ENCODE data around the gene C2orf74. TPM values are rescaled to one million over a fixed set of nuclear protein-coding genes. Genes with fewer than 3 reads are reported as not detected.
"Not testable (repeated sequence)": the region's sequence is repeated elsewhere in the genome, so short reads cannot be mapped to it uniquely, and the experiment has no call there.

C2orf74 gene
- total RNA-seq, 1 experiment from 2014 or later, result 8.0 TPM

DNA sequence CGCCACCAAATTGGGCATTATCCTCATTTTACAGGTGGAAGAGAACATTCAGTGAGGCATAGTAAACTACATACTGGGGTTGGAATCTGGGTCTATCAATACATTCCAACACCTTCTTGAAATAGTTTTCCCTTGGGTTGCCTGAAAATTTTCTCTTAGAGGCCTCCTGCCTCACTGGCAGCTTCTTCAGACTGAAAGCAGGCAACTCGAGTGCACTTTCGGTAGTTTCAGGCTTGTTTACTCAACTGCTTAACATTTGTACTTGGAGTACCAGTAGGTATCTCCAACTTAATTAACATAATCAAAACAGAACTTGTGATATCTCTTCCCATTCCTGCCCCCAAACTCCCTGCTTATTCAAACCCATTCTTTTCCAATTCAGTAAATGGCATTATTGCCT lies 36.2 kb upstream of the C2orf74 start:
- H3K23me2 ChIP-seq (ENCODE audit: insufficient read length, low read depth, low read length, poor library complexity, severe bottlenecking), result no peaks in the 10 kb centered on the region
- H3K27ac Mint-ChIP-seq, result no peak overlapping the region
- no peak overlapping the region for H2BK120ac ChIP-seq (ENCODE audit: low read depth, low read length, poor library complexity, severe bottlenecking)
- H4K8ac ChIP-seq (replicated peaks; ENCODE audit: insufficient read length, low read depth, low read length), result no peak overlapping the region
- H2AK5ac ChIP-seq (ENCODE audit: insufficient read length, low read length), result no peak overlapping the region
- TF ChIP-seq, protein P1, sequence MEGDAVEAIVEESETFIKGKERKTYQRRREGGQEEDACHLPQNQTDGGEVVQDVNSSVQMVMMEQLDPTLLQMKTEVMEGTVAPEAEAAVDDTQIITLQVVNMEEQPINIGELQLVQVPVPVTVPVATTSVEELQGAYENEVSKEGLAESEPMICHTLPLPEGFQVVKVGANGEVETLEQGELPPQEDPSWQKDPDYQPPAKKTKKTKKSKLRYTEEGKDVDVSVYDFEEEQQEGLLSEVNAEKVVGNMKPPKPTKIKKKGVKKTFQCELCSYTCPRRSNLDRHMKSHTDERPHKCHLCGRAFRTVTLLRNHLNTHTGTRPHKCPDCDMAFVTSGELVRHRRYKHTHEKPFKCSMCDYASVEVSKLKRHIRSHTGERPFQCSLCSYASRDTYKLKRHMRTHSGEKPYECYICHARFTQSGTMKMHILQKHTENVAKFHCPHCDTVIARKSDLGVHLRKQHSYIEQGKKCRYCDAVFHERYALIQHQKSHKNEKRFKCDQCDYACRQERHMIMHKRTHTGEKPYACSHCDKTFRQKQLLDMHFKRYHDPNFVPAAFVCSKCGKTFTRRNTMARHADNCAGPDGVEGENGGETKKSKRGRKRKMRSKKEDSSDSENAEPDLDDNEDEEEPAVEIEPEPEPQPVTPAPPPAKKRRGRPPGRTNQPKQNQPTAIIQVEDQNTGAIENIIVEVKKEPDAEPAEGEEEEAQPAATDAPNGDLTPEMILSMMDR (conservative IDR thresholded peaks at IDR 0.05), result no peak
- peaks cover 14 to 15% of the 10 kb centered on the region in 2 experiments for H3K4me1 Mint-ChIP-seq
- WGBS (ENCODE audit: extremely low coverage, insufficient read length, low lambda C conversion rate), result no CpG with 5 or more reads among the region's 3 CpGs
- no peaks in the 10 kb centered on the region for H3K9me3 ChIP-seq (ENCODE audit: control insufficient read depth, low read depth, low read length)
- H3K9me3 Mint-ChIP-seq, result peaks cover 7 to 13% of the 10 kb centered on the region in 2 experiments
- H3K79me2 ChIP-seq (ENCODE audit: insufficient read depth, low read length), result no peaks in the 10 kb centered on the region
- no peak overlapping the region for H3K18ac ChIP-seq (ENCODE audit: insufficient read length, low read depth, low read length)
- no peak overlapping the region for H3T11ph ChIP-seq (ENCODE audit: low read length)
- no peak for DNase-seq
- no peak overlapping the region for H2BK12ac ChIP-seq (ENCODE audit: insufficient read length, low read depth, low read length)
- peaks cover 0 to 5% (median 0%) of the 10 kb centered on the region in 3 experiments; a peak in 2 of 7 replicates for H3K36me3 Mint-ChIP-seq (ENCODE audit: insufficient read depth in 1 of 3, low read depth in 3 of 3)
- H3K79me1 ChIP-seq (ENCODE audit: insufficient read depth, low read depth, low read length, poor library complexity, severe bottlenecking), result no peaks in the 10 kb centered on the region
- H3K4me3 Mint-ChIP-seq, result no peak overlapping the region
- no peak overlapping the region for H3K27ac ChIP-seq (ENCODE audit: insufficient read length, low read depth, low read length)
- H2BK5ac ChIP-seq (ENCODE audit: insufficient read length, low read length), result no peak overlapping the region
- no peaks in the 10 kb centered on the region for H3K27me3 ChIP-seq (ENCODE audit: insufficient read depth, low read length)
- H3K4ac ChIP-seq (ENCODE audit: low read depth, low read length), result no peak overlapping the region
- H3K14ac ChIP-seq (ENCODE audit: insufficient read depth, low read length), result no peak overlapping the region
- H4K91ac ChIP-seq (ENCODE audit: insufficient read length, low read depth, low read length), result no peak overlapping the region
- no peaks in the 10 kb centered on the region for H3K27me3 Mint-ChIP-seq (ENCODE audit: low read depth)
- H3K9ac ChIP-seq (ENCODE audit: extremely low read depth, insufficient read length, low read length), result no peak overlapping the region
- H3K56ac ChIP-seq (ENCODE audit: insufficient read length, low read depth, low read length), result no peak overlapping the region
- H2BK15ac ChIP-seq (ENCODE audit: low read depth, low read length), result no peak overlapping the region
- H3K4me1 ChIP-seq (ENCODE audit: insufficient read depth, low read length), result no peaks in the 10 kb centered on the region; the same call in 1 of the 2 replicates
- no peaks in the 10 kb centered on the region for H4K20me1 ChIP-seq (ENCODE audit: control insufficient read depth, insufficient read depth, insufficient read length)
- H4K5ac ChIP-seq (ENCODE audit: insufficient read length, low read depth, low read length), result no peak overlapping the region
- no peak overlapping the region for H2AFZ ChIP-seq (ENCODE audit: low read length)
- no peak overlapping the region for H3K23ac ChIP-seq (ENCODE audit: insufficient read length, low read depth, low read length)
- H3K4me2 ChIP-seq (ENCODE audit: insufficient read depth, insufficient read length, low read length), result no peak overlapping the region
- no peak overlapping the region for H2BK20ac ChIP-seq (ENCODE audit: low read depth, low read length, poor library complexity, severe bottlenecking)

DNA sequence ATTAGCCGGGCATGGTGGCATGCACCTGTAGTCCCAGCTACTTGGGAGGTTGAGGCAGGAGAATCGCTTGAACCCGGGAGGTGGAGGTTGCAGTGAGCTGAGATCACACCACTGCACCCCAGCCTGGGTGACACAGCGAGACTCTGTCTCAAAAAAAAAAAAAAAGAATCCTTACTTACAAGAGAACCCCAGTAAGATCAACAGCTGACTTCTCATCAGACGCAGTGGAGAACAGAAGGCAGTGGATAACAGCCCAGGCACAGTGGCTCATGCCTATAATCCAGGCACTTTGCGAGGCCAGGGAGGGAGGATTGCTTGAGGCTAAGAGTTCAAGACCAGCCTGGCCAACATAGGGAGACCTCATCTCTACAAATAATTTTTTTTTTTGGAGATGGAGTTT lies 33.9 kb upstream of the C2orf74 start:
- peaks cover 7 to 13% of the 10 kb centered on the region in 2 experiments for H3K9me3 Mint-ChIP-seq
- not testable (repeated sequence) for H2BK20ac ChIP-seq (ENCODE audit: low read depth, low read length, poor library complexity, severe bottlenecking); H3K23ac ChIP-seq (ENCODE audit: insufficient read length, low read depth, low read length); H3K4me3 Mint-ChIP-seq; H2BK5ac ChIP-seq (ENCODE audit: insufficient read length, low read length); H3K27me3 Mint-ChIP-seq (ENCODE audit: low read depth); H3K79me1 ChIP-seq (ENCODE audit: insufficient read depth, low read depth, low read length, poor library complexity, severe bottlenecking); H4K91ac ChIP-seq (ENCODE audit: insufficient read length, low read depth, low read length); H3K9me3 ChIP-seq (ENCODE audit: control insufficient read depth, low read depth, low read length); H3K27me3 ChIP-seq (ENCODE audit: insufficient read depth, low read length); H3K14ac ChIP-seq (ENCODE audit: insufficient read depth, low read length); H2BK12ac ChIP-seq (ENCODE audit: insufficient read length, low read depth, low read length); DNase-seq; H2AFZ ChIP-seq (ENCODE audit: low read length); H3K27ac ChIP-seq (ENCODE audit: insufficient read length, low read depth, low read length); H3K56ac ChIP-seq (ENCODE audit: insufficient read length, low read depth, low read length); H3K4ac ChIP-seq (ENCODE audit: low read depth, low read length); H3K4me2 ChIP-seq (ENCODE audit: insufficient read depth, insufficient read length, low read length); H2AK5ac ChIP-seq (ENCODE audit: insufficient read length, low read length); H3K18ac ChIP-seq (ENCODE audit: insufficient read length, low read depth, low read length); H4K20me1 ChIP-seq (ENCODE audit: control insufficient read depth, insufficient read depth, insufficient read length); H3K23me2 ChIP-seq (ENCODE audit: insufficient read length, low read depth, low read length, poor library complexity, severe bottlenecking); H4K5ac ChIP-seq (ENCODE audit: insufficient read length, low read depth, low read length); H3K4me1 ChIP-seq (ENCODE audit: insufficient read depth, low read length); H3K27ac Mint-ChIP-seq; H3K9ac ChIP-seq (ENCODE audit: extremely low read depth, insufficient read length, low read length); H2BK15ac ChIP-seq (ENCODE audit: low read depth, low read length); H3K36me3 Mint-ChIP-seq (ENCODE audit: insufficient read depth in 1 of 3, low read depth in 3 of 3); H3T11ph ChIP-seq (ENCODE audit: low read length); H2BK120ac ChIP-seq (ENCODE audit: low read depth, low read length, poor library complexity, severe bottlenecking); H3K79me2 ChIP-seq (ENCODE audit: insufficient read depth, low read length); H4K8ac ChIP-seq (replicated peaks; ENCODE audit: insufficient read length, low read depth, low read length)
- H3K4me1 Mint-ChIP-seq, result peaks cover 14 to 15% of the 10 kb centered on the region in 2 experiments
- no CpG with 5 or more reads among the region's 6 CpGs for WGBS (ENCODE audit: extremely low coverage, insufficient read length, low lambda C conversion rate)

Measured in H9 (cell line).